ENCODE data around the gene CACNB4.

DNA sequence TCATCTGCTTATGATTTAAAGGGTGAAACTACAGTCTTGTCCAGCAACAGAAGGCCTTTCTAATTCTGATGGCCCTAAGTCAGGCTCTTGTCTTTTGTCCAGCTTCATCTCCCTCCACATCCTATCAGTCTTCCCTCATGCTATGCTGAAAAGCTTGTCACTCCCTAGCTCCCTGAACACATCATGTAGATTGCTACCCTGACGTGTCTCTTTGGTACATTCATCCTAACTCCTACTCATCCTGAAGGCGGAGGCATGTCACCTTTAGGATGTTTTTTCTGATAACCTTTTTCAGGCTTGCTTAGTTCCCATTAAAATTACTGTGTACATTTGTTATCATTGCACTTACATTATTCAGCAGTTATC, 192.2 kb downstream of the CACNB4 start:
- TF ChIP-seq CTCF (IDR thresholded peaks at IDR 0.05; ENCODE audit: poor library complexity, severe bottlenecking) = no peak
- TF ChIP-seq RAD21 (conservative IDR thresholded peaks at IDR 0.05) = no peak
- no peak for TF ChIP-seq EZH2 (IDR thresholded peaks at IDR 0.05; ENCODE audit: borderline replicate concordance, insufficient read depth, low read length, poor library complexity, severe bottlenecking)
- TF ChIP-seq SMC3 (conservative IDR thresholded peaks at IDR 0.05; ENCODE audit: poor library complexity) = no peak
- TF ChIP-seq MXI1 (conservative IDR thresholded peaks at IDR 0.05; ENCODE audit: poor library complexity, severe bottlenecking) = no peak
- no peak for TF ChIP-seq EP300 (conservative IDR thresholded peaks at IDR 0.05; ENCODE audit: poor library complexity, severe bottlenecking)
- no peak for TF ChIP-seq POLR2AphosphoS5 (IDR thresholded peaks at IDR 0.05)
- TF ChIP-seq, protein P1, sequence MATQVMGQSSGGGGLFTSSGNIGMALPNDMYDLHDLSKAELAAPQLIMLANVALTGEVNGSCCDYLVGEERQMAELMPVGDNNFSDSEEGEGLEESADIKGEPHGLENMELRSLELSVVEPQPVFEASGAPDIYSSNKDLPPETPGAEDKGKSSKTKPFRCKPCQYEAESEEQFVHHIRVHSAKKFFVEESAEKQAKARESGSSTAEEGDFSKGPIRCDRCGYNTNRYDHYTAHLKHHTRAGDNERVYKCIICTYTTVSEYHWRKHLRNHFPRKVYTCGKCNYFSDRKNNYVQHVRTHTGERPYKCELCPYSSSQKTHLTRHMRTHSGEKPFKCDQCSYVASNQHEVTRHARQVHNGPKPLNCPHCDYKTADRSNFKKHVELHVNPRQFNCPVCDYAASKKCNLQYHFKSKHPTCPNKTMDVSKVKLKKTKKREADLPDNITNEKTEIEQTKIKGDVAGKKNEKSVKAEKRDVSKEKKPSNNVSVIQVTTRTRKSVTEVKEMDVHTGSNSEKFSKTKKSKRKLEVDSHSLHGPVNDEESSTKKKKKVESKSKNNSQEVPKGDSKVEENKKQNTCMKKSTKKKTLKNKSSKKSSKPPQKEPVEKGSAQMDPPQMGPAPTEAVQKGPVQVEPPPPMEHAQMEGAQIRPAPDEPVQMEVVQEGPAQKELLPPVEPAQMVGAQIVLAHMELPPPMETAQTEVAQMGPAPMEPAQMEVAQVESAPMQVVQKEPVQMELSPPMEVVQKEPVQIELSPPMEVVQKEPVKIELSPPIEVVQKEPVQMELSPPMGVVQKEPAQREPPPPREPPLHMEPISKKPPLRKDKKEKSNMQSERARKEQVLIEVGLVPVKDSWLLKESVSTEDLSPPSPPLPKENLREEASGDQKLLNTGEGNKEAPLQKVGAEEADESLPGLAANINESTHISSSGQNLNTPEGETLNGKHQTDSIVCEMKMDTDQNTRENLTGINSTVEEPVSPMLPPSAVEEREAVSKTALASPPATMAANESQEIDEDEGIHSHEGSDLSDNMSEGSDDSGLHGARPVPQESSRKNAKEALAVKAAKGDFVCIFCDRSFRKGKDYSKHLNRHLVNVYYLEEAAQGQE (IDR thresholded peaks at IDR 0.05; ENCODE audit: borderline replicate concordance) = no peak
- no peak for TF ChIP-seq TAF1 (IDR thresholded peaks at IDR 0.05; ENCODE audit: low read depth)
